Activated CD4-positive, CD25-positive, alpha-beta regulatory T cell treated with anti-CD3 and anti-CD28 coated beads, Interleukin-2, amount 50 U/mL, for 16 hours (primary cell): ENCODE data around the gene SDK1.
"Not testable (repeated sequence)": the region's sequence is repeated elsewhere in the genome, so short reads cannot be mapped to it uniquely, and the experiment has no call there.

Experiments used
- DNase-seq: peaks from one replicate; pipeline ENCODE4 v3.0.0-alpha.2; 2020; ENCODE audit warnings: low read depth, low spot score

The SDK1 gene

DNA sequence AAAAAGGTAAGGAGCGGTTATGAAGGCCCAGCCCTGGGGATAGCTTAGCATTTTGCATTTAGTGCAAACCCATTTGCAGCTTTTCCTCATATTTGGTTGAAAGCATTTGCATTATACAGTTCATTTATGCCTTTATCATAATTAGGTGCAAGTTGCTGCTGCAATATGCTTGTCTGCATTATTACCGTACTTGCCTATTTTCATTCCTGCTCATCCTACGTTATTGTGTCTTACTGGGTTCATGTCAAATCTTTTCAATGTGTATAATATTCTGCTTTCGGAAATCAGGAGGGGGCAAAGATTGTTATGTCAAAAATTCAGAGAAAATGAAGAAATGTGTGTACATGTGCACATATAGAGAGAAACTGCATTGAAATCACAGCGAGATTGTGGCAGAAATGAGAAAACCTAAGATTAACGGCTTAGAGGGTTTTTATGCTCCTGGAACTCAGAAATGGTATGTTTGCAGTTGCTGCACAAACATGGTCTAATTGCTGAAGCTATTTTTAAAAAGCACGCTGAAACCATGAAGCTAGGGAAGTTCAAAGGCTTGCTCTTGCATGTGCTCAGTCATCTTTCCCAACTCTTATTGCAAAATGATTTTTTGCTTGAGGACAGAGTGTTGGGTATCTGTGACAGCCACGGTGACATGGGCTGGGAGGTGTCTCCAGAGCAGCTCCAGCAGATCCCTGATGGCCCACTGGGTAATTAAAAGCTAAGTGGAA is 613.2 kb downstream of the SDK1 start:
- no peak for DNase-seq

DNA sequence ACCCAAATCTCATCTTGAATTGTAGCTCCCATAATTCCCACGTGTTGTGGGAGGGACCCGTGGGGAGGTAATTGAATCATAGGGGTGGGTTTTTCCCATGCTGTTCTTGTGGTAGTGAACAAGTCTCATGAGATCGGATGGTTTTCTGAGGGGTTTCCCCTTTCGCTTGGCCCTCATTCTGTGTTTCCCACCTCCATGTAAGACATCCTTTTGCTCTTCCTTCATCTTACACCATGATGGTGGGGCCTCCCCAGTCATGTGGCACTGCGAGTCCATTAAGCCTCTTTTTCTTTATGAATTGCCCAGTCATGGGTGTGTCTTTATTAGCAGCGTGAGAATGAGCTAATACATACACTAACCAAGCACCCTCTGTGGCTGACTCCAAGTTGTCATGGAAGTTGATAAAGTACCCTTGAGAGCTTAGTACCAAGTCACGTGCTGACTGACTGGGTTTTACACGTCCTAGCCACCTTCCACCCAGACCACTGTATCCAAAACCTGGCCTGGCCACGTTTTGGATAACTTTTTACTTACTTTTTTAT is 614.4 kb downstream of the SDK1 start:
- no peak for DNase-seq

DNA sequence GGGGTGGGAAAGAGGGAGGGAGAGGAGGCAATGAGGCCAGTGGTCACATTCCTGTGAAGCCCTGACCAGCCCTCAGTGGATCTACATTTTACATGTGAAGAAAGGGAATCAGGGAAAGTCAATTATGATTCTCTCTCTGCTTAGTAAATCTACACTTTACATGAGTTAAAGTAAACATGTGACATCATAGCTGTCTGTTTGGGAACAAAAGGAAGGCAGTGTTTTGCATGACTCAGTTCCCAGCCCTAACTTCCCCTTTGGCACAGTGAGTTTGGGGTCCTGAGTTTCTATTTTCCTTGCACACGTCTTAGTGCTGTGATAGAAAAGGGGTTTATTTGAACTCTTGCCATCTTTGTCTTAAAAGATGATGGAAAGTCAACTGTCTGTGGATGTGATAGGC is 615.1 kb downstream of the SDK1 start:
- no peak for DNase-seq

DNA sequence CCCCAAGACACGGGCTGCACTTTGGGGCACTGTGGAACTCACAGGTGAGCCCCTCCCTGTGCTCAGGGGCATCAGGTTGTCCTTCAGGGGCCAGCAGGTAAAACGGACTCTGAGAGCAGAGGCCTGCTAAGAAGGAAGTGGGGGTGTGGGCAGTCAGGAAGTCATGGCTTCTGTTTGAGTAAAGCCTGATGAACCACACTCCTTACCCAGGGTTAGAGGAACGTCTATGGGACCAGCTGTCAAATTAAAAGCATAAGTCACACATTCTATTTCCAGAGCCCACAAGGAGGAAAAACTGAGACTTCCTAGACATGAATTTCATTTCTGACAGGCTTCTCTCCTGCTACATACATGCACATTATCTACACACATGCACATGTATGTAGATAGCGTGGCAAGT is 616.4 kb downstream of the SDK1 start:
- DNase-seq, result no peak

DNA sequence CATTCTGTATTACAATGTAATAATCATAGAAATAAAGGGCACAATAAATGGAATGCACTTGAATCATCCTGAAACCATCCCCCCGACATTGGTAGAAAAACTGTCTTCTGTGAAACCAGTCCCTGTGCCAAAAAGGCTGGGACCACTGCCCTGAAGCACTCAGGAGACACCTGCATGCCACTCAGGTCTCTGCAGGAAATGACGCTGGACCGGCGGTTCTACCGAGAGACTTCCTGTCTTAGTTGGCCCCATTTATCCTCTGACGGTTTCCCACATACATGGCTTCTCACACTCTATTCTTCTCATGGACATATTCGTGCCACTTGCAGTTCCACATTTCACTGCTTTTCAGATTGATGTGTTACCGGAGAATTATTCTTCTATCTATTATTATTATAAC is 617.5 kb downstream of the SDK1 start:
- DNase-seq, result no peak

DNA sequence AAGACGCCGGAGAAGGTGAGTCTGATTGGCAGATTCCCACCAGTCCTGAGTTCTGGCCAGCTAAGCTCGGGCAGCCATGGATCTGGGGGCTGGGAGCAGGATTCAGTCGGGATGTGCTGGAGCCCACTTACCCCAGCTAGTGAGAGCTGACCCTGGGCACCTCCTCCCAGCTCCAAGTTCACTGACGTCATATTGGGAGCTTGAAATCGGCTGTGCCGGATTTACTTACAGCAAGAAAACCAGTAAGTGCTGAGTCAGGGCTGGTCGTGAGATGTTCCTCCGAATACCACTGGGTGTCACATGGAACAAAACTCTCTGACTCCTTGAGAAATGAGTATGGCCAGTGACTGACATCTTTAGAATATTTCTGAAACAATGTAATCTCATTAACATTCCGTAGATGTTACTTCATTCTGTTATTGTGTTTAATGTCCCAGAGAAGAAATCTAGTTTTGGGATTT is 621.2 kb downstream of the SDK1 start:
- DNase-seq, result no peak

DNA sequence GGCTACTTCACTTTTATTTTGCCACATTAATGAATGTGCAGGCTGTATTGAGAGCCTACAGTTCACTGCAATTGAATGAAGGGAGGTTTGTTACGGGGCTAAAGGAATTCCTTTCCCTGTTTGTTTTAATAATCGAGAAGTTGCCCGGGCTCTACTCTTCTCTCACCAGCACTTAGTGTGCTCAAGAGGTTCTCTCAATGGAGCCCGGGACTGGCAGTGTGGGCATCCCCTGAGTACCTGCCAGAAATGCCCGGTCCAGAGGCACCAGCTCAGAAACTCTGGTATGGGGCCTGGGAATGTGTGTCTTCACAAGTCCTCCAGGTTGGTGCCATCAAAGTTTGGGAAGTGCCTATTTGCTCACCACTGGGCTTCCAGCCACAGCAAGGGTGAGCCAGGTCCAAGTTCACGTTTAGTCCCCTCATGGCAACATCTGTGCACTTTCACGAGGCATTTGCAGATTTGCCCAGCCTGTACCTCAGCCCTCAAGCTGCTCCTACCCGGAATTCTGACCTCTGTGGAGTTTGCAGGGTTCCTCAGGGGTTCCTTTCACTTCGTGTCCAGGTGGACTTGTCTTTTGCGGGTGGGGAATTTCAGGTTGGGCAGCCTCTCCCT is 622.4 kb downstream of the SDK1 start:
- DNase-seq, result no peak

DNA sequence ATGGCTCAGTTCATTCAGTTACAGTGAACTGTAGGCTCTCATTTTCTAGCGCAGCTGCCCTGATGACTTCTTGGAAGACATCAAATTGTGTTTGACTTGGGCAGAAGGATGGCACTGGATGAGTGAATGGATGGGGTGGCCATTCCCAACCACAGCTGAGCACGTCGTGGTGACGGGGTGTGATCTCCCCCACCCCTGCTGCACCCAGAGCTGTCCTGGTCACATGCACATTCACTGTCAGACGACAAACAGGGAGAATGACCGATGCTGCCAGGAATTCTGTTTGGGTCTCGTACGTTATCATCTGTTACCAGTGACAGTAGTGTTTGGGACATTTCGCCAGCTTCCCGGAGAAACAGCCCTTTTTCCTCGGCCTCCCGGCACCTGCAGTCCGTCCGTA is 623.2 kb downstream of the SDK1 start:
- no peak for DNase-seq

DNA sequence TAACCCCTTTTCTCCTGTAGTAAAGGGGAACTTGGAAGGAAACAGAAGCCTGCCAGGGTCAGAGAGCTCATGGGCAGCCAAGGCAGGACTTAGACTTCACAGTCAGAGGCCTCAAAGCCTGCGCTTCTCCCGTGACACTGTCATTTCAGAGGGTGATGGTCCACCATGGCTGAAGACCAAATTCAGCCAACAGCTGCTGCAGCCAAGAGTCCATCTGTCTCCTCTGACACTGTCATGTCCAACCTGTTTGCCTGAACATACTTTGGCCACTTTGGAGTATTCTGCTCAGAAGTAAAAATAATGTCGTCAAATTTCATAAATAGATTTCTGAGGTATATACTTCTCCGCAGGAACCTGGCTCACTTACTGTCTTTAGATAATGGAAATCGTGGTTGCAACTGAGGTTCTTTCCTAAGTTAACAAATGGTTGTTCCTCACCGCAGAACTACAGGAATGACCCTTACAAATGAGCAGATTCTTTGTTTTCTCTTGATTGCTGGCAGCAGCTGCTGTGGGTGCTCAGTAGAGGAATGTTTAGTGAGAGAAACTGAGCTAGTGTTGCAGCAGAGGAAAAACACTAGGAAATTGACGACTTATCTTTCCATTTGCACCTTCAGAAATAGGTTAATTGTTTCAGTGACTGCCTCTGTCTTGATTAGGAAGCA is 626.5 kb downstream of the SDK1 start:
- no peak for DNase-seq

DNA sequence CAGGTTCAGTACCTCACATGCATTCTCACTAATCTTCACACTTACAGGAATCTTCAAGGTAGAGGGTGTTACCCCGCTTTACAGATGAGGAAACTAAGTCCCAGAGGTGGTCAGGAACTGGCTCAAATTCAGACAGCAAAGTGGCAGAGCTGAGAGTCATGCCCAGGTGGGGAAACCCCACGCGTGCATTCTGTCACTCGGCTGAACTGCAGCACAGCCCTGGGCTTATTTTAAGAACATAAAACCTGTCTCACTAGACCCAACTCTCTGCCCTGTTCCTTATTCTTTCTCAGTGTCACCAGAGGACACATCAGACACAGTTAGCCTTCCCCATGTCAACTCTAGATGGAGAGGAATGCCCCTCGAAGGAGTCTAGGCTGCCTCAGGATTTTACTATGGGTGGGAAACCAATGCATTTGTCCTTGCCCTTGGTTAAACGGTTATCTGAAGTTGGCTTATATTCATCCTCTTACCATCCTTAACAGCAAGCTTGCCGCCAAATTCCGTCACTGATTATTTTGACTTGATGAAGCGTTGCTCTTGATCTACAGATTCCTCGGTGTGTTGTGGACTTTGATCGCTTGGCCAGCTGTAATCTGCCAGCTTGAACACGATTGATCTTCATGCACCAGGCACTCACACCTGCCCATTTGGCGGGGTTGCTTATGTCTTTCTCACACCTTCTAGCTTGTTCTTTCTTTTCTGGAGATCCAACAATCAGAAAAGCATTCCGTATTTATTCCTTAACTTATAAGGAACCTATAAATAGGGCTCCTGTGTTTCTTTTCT is 627.9 kb downstream of the SDK1 start:
- no peak for DNase-seq

DNA sequence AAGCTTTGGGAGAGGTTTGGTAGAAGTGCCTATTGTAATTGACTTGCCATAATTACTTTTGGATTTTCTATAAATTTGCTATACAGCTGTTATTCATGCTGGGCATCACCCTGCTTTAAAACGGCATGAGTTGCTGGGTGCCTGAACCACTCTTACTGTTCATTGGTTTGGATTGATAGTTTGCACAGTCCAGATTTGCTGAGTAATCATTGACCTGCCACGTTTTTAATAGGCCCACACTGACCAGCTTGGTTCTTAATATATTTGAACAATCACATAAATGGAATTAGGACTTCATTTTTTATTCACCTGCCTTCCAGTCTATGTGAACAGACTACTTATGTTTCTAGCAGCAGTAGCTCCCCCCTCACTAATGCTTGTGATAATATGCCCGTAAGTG is 630.8 kb downstream of the SDK1 start:
- no peak for DNase-seq

DNA sequence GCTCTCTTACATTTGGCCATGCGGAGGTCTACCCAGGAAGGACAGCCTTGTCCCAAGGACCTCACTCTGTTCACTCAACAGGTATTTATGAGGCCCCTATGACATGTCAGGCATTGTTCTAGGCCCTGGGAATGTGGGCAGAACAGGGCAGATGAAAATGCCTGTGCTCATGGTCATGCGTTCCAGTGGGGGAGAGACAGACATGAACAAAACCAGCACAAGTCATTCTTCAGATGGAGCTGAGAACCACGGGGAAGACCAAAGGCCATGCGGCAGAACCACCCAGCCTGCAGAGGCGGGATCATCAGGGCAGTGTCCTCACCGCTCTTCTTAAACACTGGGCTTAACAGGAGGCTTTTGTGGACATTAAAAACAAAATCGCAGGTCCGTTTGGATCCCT is 636.1 kb downstream of the SDK1 start:
- DNase-seq, result no peak

DNA sequence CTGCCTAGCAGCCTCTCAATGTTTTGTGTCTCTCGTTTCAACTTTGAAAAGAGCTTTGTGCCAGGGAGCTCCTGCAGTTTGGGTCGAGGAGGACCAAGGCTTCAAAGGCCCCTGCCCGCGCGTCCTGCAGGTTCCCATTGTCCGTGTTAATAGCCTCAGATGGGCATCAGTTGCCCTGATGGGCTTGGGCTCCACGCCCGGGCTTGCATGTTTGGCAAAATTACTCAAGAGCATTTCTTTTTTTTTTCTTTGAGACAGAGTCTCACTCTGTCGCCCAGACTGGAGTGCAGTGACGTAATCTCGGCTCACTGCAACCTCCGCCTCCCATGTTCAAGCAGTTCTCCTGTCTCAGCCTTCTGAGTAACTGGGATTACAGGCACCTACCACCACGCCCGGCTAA is 636.6 kb downstream of the SDK1 start:
- DNase-seq, result no peak

DNA sequence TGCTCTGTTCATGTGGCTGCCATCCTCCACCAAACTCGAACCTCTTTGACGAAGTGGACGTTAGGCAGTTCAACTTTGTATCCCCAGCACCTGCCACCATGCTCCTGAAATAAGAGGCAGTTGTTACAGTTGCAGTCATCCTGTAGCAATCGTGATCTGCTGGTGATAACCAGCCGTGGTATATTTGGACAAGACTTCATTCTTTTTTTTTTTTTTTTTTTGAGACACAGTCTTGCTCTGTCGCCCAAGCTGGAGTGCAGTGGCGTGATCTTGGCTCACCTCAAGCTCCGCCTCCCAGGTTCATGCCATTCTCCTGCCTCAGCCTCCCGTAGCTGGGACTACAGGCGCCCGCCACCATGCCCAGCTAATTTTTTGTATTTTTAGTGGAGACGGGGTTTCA is 640.7 kb downstream of the SDK1 start:
- not testable (repeated sequence) for DNase-seq

DNA sequence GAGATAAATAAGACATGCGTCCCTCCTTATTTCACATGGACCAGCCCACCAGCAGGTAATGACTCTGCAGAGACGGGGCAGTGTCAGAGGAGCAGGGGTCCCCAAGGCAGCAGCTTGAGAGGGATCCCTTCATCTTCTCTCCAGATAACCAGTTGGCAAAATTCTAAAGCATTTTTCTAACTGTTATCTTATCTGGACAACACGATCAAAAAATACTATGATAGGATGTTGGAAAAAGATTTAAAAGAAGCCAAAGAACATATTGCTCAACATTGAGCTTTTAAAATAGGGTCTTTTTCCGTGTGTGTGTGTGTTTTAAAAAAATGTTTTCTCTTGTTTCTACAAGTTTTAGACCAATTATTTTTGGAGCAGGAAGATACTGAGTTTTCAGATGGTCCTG is 641.2 kb downstream of the SDK1 start:
- no peak for DNase-seq

DNA sequence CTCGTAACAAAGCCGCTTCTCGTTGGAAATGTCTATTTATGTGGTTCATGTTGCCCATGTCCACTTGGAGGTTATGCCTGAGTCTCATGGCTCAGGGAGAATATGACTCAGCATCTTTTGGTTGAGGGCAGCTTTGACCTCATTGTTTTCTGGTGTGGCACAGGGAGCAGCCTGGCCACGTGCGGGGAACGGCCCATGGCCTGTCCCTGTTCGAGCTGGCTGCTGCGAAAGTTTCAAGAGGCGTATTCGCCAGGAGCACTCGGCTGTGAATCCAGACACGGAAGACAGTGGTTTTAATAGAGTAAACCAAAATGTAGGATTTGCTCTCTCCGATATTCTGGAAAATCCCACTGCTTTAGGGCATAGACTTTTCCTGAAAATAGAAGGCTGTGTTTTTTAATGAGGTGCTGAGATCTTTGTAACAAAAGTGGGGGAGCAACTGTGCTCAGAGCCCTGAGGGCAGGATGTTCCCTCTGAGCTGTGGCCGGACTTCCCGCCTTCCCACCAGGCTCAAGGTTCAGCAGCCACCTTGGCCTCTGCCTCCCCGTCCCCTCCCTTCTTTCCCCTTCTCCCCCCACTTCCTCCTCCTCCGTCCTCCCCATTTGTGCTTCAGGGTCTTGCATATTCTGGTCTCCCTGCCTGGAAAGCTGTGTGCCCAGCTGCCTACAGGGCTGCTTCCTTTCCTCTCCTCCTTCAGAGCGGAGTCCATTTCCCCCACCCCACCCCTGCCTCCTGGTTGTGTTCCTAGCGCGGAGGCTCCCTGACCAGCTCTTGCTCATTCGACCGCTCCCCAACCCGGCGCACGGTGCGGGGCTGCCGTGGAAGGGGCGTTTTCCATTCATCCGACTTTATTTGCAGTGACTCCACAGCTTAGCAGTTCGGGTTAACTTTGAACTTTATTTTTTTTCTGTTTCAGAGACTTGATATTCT is 642.0 kb downstream of the SDK1 start:
- no peak for DNase-seq

DNA sequence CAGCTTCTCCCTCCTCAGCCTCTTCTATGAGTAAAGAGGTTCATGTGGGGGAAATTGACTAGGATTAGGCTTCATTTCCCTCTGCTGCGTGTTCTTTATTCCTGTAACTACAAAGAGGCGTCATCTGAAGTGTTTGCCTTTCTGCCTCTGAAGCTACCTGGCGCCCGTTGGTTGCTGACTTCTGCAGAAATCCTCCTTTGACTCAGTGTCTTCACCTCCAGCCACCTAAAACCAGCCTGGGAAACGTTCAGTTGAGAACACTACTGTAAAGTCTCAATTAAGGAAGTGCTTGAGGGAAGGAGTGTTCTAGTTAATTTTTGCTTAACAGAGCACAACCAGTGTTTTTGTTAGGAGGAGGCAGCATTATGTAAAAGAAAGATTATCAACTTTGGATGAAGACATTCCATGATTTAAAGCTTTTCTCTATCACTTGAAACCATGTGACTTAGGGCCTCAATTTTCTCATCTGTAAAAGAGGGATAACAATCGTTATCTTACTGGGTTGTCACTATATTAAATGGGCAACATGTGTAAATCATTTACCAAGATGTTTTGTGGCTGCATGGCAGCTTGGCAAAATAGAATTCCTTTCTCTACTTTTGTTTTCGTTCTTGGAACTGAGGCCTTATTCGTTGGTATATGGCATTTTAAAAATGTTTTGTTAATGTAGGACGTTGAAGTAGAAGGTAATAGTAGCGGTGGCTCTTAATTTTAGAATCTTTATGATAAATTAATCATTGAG is 642.9 kb downstream of the SDK1 start:
- DNase-seq, result no peak

DNA sequence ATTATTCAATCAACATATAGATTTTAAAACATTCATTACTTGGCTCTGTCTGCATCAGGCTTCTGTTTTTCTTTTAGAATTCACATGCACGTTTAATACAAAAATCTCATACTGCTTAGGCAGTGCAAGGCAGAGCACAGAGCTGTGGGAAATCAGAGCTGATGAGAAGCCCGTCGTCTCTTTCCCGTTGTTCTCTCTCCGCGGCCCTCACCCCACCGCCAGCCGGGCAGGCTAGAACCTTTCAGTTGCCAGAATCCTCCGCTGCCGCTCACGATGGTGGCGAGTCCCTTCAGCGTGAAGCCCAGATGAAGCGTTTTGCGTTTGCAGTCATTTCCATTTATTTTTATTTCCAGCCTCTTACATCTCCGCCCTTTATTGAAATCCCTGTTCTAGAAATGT is 648.2 kb downstream of the SDK1 start:
- no peak for DNase-seq

DNA sequence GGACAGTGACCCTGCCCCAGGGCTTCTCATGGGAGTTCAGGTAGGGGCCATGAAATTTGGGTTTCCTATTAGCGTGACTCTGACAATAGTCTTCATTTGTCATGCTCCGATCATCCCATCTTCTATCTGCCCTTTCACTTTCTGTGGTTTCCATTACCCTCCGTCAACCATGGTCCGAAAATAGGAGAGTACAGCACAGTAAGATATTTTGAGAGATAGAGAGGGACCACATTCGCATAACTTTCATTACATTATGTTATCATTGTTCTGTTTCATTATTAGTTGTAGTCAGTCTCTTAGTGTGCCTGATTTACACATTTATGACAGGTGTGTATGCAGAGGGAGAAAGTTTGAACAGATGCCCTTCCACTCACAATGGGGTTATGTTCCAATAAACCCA is 649.2 kb downstream of the SDK1 start:
- DNase-seq, result no peak
